Heart right ventricle (tissue), 16 donors: ENCODE results near the gene KRT10. TPM values are rescaled to one million over a fixed set of nuclear protein-coding genes. Genes with fewer than 3 reads are reported as not detected.
A peak's percentile ranks its signal among the peaks of the same experiment; 100 is the strongest.

Experiments used
- ATAC-seq, 8 donors: fragments of 200-7000 bp; cut with Tn5 transposase; one replicate each; pipeline ENCODE4 v1.9.1; 2020; ENCODE audit warnings: mild to moderate bottlenecking in 8 of 8, moderate library complexity in 8 of 8, moderate number of reproducible peaks in 1 of 8
- DNase-seq, 2 donors: peaks; one replicate each; pipeline ENCODE4 v3.0.0-alpha.2; 2020
- H3K27ac ChIP-seq, 10 donors: fragments of 200-600 bp; sonication (generic) in 2 of 10; one replicate each; pipeline versions ENCODE4 v1.5.0 to v1.8.0; 2020 to 2022; ENCODE audit warnings: mild to moderate bottlenecking in 3 of 10
- H3K27me3 ChIP-seq, 7 donors: fragments of 200-600 bp; one replicate each; pipeline ENCODE4 v1.8.0; 2021 to 2022; ENCODE audit warnings: mild to moderate bottlenecking in 2 of 7
- H3K36me3 ChIP-seq, 9 donors: fragments of 200-600 bp; sonication (generic) in 1 of 9; one replicate each; pipeline versions ENCODE4 v1.5.0 to v1.8.0; 2020 to 2022; ENCODE audit warnings: mild to moderate bottlenecking in 2 of 9
- H3K4me1 ChIP-seq, 9 donors: fragments of 200-600 bp; sonication (generic) in 1 of 9; one replicate each; pipeline versions ENCODE4 v1.5.0 to v1.8.0; 2020 to 2022; ENCODE audit warnings: mild to moderate bottlenecking in 4 of 9
- H3K4me3 ChIP-seq, 10 donors: fragments of 200-600 bp; sonication (generic) in 2 of 10; one replicate each; pipeline versions ENCODE4 v1.5.0 to v1.8.0; 2020 to 2022; ENCODE audit warnings: mild to moderate bottlenecking in 7 of 10, moderate library complexity in 2 of 10
- H3K9me3 ChIP-seq, 11 donors: fragments of 200-600 bp in 10 of 11; sonication (generic) in 2 of 11; one replicate each; pipeline versions ENCODE4 v1.5.0 to v1.8.0; 2013 to 2022; ENCODE audit warnings: mild to moderate bottlenecking in 2 of 11, control low read depth in 1 of 11, moderate library complexity in 1 of 11
- WGBS, 2 donors: extraction: QIAGEN DNeasy Blood & Tissue Kit; methylation state at CpG; one replicate each; pipeline ENCODE4 v1.1.7; 2013; ENCODE audit warnings: inconsistent platforms in 1 of 2; 5-methylcytosine and 5-hydroxymethylcytosine counted together
- intact Hi-C, 10 donors: fragments of 100-400 bp; cut with DNase I; formaldehyde crosslinking; loops; one replicate each; pipeline versions ENCODE4 v1.11.1 to v1.14.2; 2022
- polyA plus RNA-seq, 2 donors: library from polyadenylated mRNA; stranded (reverse); fragments of 200-250 nt; gene quantifications; one replicate each; pipeline ENCODE4 v1.2.3, GENCODE V29; 2013
- total RNA-seq, 10 donors: library from RNA; stranded (reverse); fragmentation: NEBNext Ultra II Directional in 3 of 10; extraction: Animal tissue kit (Norgen Biotek cat#: 25700) in 3 of 10; gene quantifications; one replicate each; pipeline versions ENCODE4 v1.2.1 to v1.2.4, GENCODE V29; 2021 to 2023
- TF ChIP-seq, protein P1 (sequence below), 9 donors: fragments of 200-600 bp; sonication (generic) in 2 of 9; IDR thresholded peaks; one replicate each; pipeline versions ENCODE4 v1.5.0 to v1.8.0; 2021 to 2022; ENCODE audit warnings: antibody characterized with exemption in 9 of 9, mild to moderate bottlenecking in 5 of 9, moderate library complexity in 1 of 9
- donor health status: Arrhythmogenic right ventricular cardiomyopathy.
- donor health status: ischemic (EF 13 %, LVEDD 7.1; RV severe dilation, severe dysfunction).
- donor health status: healthy with polysubstance abuse.
- donor health status: DM: no; HTN: yes; CAD: no.
- donor health status: DM: no; HTN: no; CAD: no.
- donor health status: ischemic (EF 25% LVEDD 6.9; RV normal size, moderate dysfunction).
- donor health status: ischemic (EF 25% LVEDD 5.7; RV mildly dilated, moderate dysfunction).
- donor health status: healthy.
- donor health status: DM: yes; HTN: yes; CAD: no.
- donor health status: Ischemic cardiomyopathy.
- donor health status: ischemic (EF 35%, LVEDD 5.7; RV mildly dilated, moderate dysfunction).
- donor health status: nonischemic (EF 11% LVEDD 7.7; RV severe dilation, severe dysfunction).
- donor health status: DM: yes; HTN: yes; CAD: no.
- donor health status: PGD.
- donor health status: ischemic (EF 29% LVEDD 5.4; RV normal size, mild dysfunction).
- donor health status: nonischemic (EF 23%, LVEDD 6.1; RV moderate dilation, normal function).

The KRT10 gene
- total and polyA plus RNA-seq, 12 donors = 40.9 to 86.8 (median 48.5) TPM

GRCh38 chr17:40778461-40778860, 44.0 kb downstream of the KRT10 start:
- H3K27me3 ChIP-seq = peaks cover 0 to 73% (median 37%) of the 10 kb centered on the region in 7 donors
- whole genome bisulfite sequencing, 2 donors = 78 to 81% methylated on average over 5 of the region's 5 CpGs
- no peaks in the 10 kb centered on the region for H3K9me3 ChIP-seq
- no peaks in the 10 kb centered on the region for H3K36me3 ChIP-seq
- intact Hi-C loops = no loop called here
- DNase-seq = no peak
- TF ChIP-seq, protein P1, sequence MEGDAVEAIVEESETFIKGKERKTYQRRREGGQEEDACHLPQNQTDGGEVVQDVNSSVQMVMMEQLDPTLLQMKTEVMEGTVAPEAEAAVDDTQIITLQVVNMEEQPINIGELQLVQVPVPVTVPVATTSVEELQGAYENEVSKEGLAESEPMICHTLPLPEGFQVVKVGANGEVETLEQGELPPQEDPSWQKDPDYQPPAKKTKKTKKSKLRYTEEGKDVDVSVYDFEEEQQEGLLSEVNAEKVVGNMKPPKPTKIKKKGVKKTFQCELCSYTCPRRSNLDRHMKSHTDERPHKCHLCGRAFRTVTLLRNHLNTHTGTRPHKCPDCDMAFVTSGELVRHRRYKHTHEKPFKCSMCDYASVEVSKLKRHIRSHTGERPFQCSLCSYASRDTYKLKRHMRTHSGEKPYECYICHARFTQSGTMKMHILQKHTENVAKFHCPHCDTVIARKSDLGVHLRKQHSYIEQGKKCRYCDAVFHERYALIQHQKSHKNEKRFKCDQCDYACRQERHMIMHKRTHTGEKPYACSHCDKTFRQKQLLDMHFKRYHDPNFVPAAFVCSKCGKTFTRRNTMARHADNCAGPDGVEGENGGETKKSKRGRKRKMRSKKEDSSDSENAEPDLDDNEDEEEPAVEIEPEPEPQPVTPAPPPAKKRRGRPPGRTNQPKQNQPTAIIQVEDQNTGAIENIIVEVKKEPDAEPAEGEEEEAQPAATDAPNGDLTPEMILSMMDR (IDR thresholded peaks at IDR 0.05) = no peak
- ATAC-seq = no peak
- H3K27ac ChIP-seq = no peak overlapping the region
- H3K4me3 ChIP-seq = no peak overlapping the region
- H3K4me1 ChIP-seq = no peaks in the 10 kb centered on the region

- intact Hi-C loops = no loop called here
- TF ChIP-seq, protein P1 (IDR thresholded peaks at IDR 0.05) = no peak
- ATAC-seq = no peak
- Histone ChIP-seq H3K9me3 (no peaks in the 10 kb centered on the region), H3K36me3 (no peaks in the 10 kb centered on the region), H3K4me1 (no peaks in the 10 kb centered on the region), H3K27me3 (peaks cover 0 to 75% (median 40%) of the 10 kb centered on the region in 7 donors), H3K27ac (no peak overlapping the region), H3K4me3 (no peak overlapping the region)
- no peak for DNase-seq
- 90 to 92% methylated on average over 3 of the region's 3 CpGs for WGBS, 2 donors
These were observed 44.4 kb downstream of the KRT10 start for GRCh38 chr17:40777971-40778370.

DNA sequence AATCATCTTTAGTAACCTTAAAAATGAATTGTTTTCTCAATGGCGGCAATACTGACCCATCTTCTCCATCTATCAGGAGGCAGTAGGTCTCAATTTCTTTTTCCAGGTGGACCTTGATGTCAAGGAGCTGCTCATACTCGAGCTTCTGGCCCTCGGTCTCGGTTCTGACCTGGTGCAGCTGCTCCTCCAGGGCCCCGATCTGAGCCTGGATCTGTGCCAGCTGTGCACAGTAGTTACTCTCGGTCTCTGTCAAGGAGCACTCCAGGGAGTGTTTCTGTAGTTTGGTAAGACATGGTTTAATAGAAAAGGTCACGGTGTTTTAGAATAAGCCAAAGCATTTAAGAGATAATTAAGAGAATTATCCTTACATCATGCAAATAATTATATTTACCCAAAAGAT, 45.0 kb downstream of the KRT10 start:
- DNase-seq (no peak), ATAC-seq (no peak)
- intact Hi-C loops = no loop called here
- Histone ChIP-seq H3K4me1 (no peaks in the 10 kb centered on the region), H3K9me3 (no peaks in the 10 kb centered on the region), H3K27ac (no peak overlapping the region), H3K36me3 (no peaks in the 10 kb centered on the region), H3K4me3 (no peak overlapping the region), H3K27me3 (peaks cover 0 to 80% (median 40%) of the 10 kb centered on the region in 7 donors)
- TF ChIP-seq, protein P1 (IDR thresholded peaks at IDR 0.05) = no peak
- WGBS, 2 donors = 71 to 78% methylated on average over 7 of the region's 7 CpGs

GRCh38 chr17:40775945-40776344, 46.5 kb downstream of the KRT10 start:
- Histone ChIP-seq H3K4me3 (no peak overlapping the region), H3K27me3 (peaks cover 0 to 81% (median 47%) of the 10 kb centered on the region in 7 donors), H3K4me1 (no peaks in the 10 kb centered on the region), H3K27ac (no peak overlapping the region), H3K36me3 (no peaks in the 10 kb centered on the region), H3K9me3 (no peaks in the 10 kb centered on the region)
- WGBS, 2 donors = 70 to 71% methylated on average over 4 of the region's 4 CpGs
- TF ChIP-seq, protein P1 (IDR thresholded peaks at IDR 0.05) = no peak
- ATAC-seq (peak in 2 of 8 donors; percentile 48 to 63), DNase-seq (no peak)
- intact Hi-C loops = no loop called here
